Ishikawa (cell line): ENCODE data around the gene CAMK4.

ENCODE experiments used
- CEBPB ChIP-seq: IDR thresholded peaks from 2 replicates; pipeline ENCODE4 v1.6.1; 2012
- CREB1 ChIP-seq: IDR thresholded peaks from 2 replicates; pipeline ENCODE4 v1.6.1; 2012; ENCODE audit warnings: low read depth
- EGR1 ChIP-seq: IDR thresholded peaks from 2 replicates; pipeline ENCODE4 v1.6.1; 2012
- EP300 ChIP-seq: IDR thresholded peaks from 2 replicates; pipeline ENCODE4 v1.6.1; 2012; ENCODE audit warnings: borderline replicate concordance
- FOXM1 ChIP-seq: IDR thresholded peaks from 2 replicates; pipeline ENCODE4 v1.6.1; 2012; ENCODE audit warnings: low read depth, borderline replicate concordance
- NFIC ChIP-seq: IDR thresholded peaks from 2 replicates; pipeline ENCODE4 v1.6.1; 2012
- RAD21 ChIP-seq: IDR thresholded peaks from 2 replicates; pipeline ENCODE4 v1.6.1; 2012; ENCODE audit warnings: low read depth
- TAF1 ChIP-seq: IDR thresholded peaks from 2 replicates; pipeline ENCODE4 v1.6.1; 2012; ENCODE audit warnings: low read depth, mild to moderate bottlenecking
- TCF12 ChIP-seq: IDR thresholded peaks from 2 replicates; pipeline ENCODE4 v1.6.1; 2012; ENCODE audit warnings: low read depth
- TEAD4 ChIP-seq: IDR thresholded peaks from 2 replicates; pipeline ENCODE4 v1.6.1; 2012
- YY1 ChIP-seq: IDR thresholded peaks from 2 replicates; pipeline ENCODE4 v1.6.1; 2012; ENCODE audit warnings: low read depth
- ZBTB7A ChIP-seq: IDR thresholded peaks from 2 replicates; pipeline ENCODE4 v1.6.1; 2012; ENCODE audit warnings: low read depth
- TF ChIP-seq, protein P1 (sequence below): IDR thresholded peaks from 2 replicates; pipeline ENCODE4 v1.6.1; 2012
- TF ChIP-seq, protein P2 (sequence below): IDR thresholded peaks from 2 replicates; pipeline ENCODE4 v1.6.1; 2012; ENCODE audit warnings: low read depth, mild to moderate bottlenecking
- TF ChIP-seq, protein P3 (sequence below): IDR thresholded peaks from 2 replicates; pipeline ENCODE4 v1.6.1; 2012

CAMK4 gene

GRCh38 chr5:111242606-111243005, 18.4 kb downstream of the CAMK4 start:
- TF ChIP-seq ZBTB7A (no peak), TEAD4 (no peak), TCF12 (no peak)

- no peak for TF ChIP-seq EP300
- no peak for TF ChIP-seq NFIC
- TF ChIP-seq TAF1, result no peak
- TF ChIP-seq TCF12, result no peak
- TF ChIP-seq CEBPB, result no peak
- TF ChIP-seq, protein P1, sequence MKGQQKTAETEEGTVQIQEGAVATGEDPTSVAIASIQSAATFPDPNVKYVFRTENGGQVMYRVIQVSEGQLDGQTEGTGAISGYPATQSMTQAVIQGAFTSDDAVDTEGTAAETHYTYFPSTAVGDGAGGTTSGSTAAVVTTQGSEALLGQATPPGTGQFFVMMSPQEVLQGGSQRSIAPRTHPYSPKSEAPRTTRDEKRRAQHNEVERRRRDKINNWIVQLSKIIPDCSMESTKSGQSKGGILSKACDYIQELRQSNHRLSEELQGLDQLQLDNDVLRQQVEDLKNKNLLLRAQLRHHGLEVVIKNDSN, result no peak
- TF ChIP-seq, protein P2, sequence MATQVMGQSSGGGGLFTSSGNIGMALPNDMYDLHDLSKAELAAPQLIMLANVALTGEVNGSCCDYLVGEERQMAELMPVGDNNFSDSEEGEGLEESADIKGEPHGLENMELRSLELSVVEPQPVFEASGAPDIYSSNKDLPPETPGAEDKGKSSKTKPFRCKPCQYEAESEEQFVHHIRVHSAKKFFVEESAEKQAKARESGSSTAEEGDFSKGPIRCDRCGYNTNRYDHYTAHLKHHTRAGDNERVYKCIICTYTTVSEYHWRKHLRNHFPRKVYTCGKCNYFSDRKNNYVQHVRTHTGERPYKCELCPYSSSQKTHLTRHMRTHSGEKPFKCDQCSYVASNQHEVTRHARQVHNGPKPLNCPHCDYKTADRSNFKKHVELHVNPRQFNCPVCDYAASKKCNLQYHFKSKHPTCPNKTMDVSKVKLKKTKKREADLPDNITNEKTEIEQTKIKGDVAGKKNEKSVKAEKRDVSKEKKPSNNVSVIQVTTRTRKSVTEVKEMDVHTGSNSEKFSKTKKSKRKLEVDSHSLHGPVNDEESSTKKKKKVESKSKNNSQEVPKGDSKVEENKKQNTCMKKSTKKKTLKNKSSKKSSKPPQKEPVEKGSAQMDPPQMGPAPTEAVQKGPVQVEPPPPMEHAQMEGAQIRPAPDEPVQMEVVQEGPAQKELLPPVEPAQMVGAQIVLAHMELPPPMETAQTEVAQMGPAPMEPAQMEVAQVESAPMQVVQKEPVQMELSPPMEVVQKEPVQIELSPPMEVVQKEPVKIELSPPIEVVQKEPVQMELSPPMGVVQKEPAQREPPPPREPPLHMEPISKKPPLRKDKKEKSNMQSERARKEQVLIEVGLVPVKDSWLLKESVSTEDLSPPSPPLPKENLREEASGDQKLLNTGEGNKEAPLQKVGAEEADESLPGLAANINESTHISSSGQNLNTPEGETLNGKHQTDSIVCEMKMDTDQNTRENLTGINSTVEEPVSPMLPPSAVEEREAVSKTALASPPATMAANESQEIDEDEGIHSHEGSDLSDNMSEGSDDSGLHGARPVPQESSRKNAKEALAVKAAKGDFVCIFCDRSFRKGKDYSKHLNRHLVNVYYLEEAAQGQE, result no peak
- no peak for TF ChIP-seq YY1
- TF ChIP-seq ZBTB7A, result no peak
- TF ChIP-seq, protein P3, sequence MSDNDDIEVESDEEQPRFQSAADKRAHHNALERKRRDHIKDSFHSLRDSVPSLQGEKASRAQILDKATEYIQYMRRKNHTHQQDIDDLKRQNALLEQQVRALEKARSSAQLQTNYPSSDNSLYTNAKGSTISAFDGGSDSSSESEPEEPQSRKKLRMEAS, result no peak
- TF ChIP-seq TEAD4, result no peak
- no peak for TF ChIP-seq RAD21
- TF ChIP-seq FOXM1, result no peak
- TF ChIP-seq CREB1, result no peak
- no peak for TF ChIP-seq EGR1
These were observed 19.1 kb downstream of the CAMK4 start for GRCh38 chr5:111243318-111243717.

GRCh38 chr5:111245654-111246053, 21.5 kb downstream of the CAMK4 start:
- no peak for TF ChIP-seq CREB1
- no peak for TF ChIP-seq EGR1
- no peak for TF ChIP-seq YY1
- no peak for TF ChIP-seq TEAD4
- TF ChIP-seq TAF1, result no peak
- no peak for TF ChIP-seq FOXM1
- TF ChIP-seq, protein P3, result no peak
- no peak for TF ChIP-seq EP300
- TF ChIP-seq, protein P1, result no peak
- TF ChIP-seq, protein P2, result no peak
- no peak for TF ChIP-seq NFIC
- no peak for TF ChIP-seq TCF12
- no peak for TF ChIP-seq ZBTB7A
- TF ChIP-seq CEBPB, result no peak
- no peak for TF ChIP-seq RAD21

DNA sequence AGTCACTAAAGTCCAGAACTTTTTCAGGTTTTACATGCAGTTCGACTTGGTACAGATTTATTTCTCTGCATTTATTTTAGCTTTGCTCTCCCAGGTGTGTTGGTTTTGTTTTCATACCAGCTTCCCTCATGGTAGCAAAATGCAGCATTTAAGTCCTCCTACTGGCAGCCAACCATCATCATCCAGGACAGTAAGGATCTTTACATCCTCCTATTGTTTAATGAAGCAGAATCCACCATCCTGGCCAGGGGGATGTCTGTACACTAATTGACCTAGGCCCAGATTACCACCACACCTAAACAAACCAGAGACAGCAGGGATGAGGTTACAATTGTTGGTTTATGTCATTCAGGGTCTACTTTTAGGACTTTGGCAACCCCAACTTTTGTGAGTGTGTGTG, 22.3 kb downstream of the CAMK4 start:
- TF ChIP-seq TEAD4, result no peak
- TF ChIP-seq, protein P2, result no peak
- TF ChIP-seq RAD21, result no peak
- no peak for TF ChIP-seq ZBTB7A
- TF ChIP-seq, protein P1, result no peak
- TF ChIP-seq CEBPB, result no peak
- TF ChIP-seq EGR1, result no peak

DNA sequence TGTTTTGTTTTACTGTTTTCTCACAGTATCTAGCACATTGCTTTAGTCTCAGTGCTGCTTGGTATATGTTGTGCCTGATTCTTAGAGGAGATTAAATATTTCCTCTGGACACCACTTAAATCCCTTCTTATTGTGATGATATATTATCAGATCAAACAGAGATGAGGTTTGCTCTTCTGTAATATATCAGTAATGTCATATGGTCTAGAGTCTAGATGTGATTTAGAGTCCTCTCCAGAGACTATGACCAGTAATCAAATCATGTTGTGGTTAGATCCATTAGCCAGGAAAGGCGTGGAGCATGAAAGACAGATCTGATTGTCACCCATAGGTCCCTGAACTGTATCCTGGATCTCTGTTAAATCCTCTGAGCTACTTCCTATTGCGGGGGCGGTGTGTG, 24.4 kb downstream of the CAMK4 start:
- TF ChIP-seq NFIC, result no peak
- TF ChIP-seq CEBPB, result no peak
- TF ChIP-seq, protein P3, result no peak
- TF ChIP-seq TCF12, result no peak
- no peak for TF ChIP-seq EGR1
- TF ChIP-seq TAF1, result no peak
- TF ChIP-seq ZBTB7A, result no peak
- no peak for TF ChIP-seq EP300
